CD14-positive monocyte (primary cell): ENCODE measurements around the gene ZFY. TPM values are rescaled to one million over a fixed set of nuclear protein-coding genes. Genes with fewer than 3 reads are reported as not detected.

Experiments
- DNase-seq, 3 donors: peaks; one replicate each; pipeline ENCODE4 v3.0.0-alpha.2; 2011 to 2022
- H2AFZ ChIP-seq: 2 replicates; pipeline ENCODE4 v1.6.0; 2012; ENCODE audit warnings: mild to moderate bottlenecking, low read depth, low read length, inconsistent platforms; ENCODE audit not compliant: insufficient read depth, poor library complexity, severe bottlenecking
- H3K27ac ChIP-seq, 2 donors: 1 replicate in 1 of 2; 2 replicates in 1 of 2; pipeline ENCODE4 v1.5.1; 2012 to 2013; ENCODE audit warnings: low read length in 2 of 2, control low read depth in 1 of 2, inconsistent platforms in 1 of 2, low read depth in 1 of 2, mild to moderate bottlenecking in 1 of 2
- H3K27me3 ChIP-seq, 2 donors: one replicate each; pipeline versions ENCODE4 v1.6.0 to v1.6.1; 2011 to 2013; ENCODE audit warnings: low read length in 2 of 2; ENCODE audit not compliant: control insufficient read depth in 2 of 2, insufficient read depth in 2 of 2
- H3K36me3 ChIP-seq, 2 donors: replicated peaks in 1 of 2; 1 replicate in 1 of 2; 2 replicates in 1 of 2; pipeline versions ENCODE4 v1.5.1 to v1.6.1; 2012 to 2013; ENCODE audit warnings: low read length in 2 of 2, control low read depth in 1 of 2, inconsistent platforms in 1 of 2, mild to moderate bottlenecking in 1 of 2; ENCODE audit not compliant: insufficient read depth in 2 of 2, control insufficient read depth in 1 of 2
- H3K4me1 ChIP-seq, 2 donors: 1 replicate in 1 of 2; 2 replicates in 1 of 2; pipeline versions ENCODE4 v1.5.1 to v1.6.1; 2012 to 2013; ENCODE audit warnings: low read length in 2 of 2, control low read depth in 1 of 2, inconsistent platforms in 1 of 2, mild to moderate bottlenecking in 1 of 2, moderate library complexity in 1 of 2; ENCODE audit not compliant: insufficient read depth in 2 of 2, control insufficient read depth in 1 of 2
- H3K4me2 ChIP-seq: replicated peaks from 2 replicates; pipeline ENCODE3; 2012; ENCODE audit warnings: low read length, moderate library complexity, mild to moderate bottlenecking; ENCODE audit not compliant: poor library complexity, severe bottlenecking; ENCODE audit errors: extremely low read depth
- H3K4me3 ChIP-seq, 3 experiments: fragments of 200-600 bp in 1 of 3; sonication (generic) in 1 of 3; replicated peaks in 1 of 3; 1 replicate in 2 of 3; 2 replicates in 1 of 3; pipeline ENCODE4 v1.5.1; 2011 to 2013; ENCODE audit warnings: low read length in 3 of 3, mild to moderate bottlenecking in 3 of 3, control low read depth in 2 of 3, low read depth in 2 of 3, inconsistent platforms in 1 of 3, moderate library complexity in 1 of 3
- H3K79me2 ChIP-seq: 2 replicates; pipeline ENCODE4 v1.6.0; 2012; ENCODE audit warnings: mild to moderate bottlenecking, control low read depth, inconsistent platforms, low read length, moderate library complexity; ENCODE audit not compliant: insufficient read depth
- H3K9ac ChIP-seq: 2 replicates; pipeline ENCODE4 v1.6.0; 2017; ENCODE audit warnings: low read length, mild to moderate bottlenecking; ENCODE audit not compliant: insufficient read depth, poor library complexity, severe bottlenecking
- H3K9me3 ChIP-seq, 2 donors: replicated peaks in 1 of 2; 1 replicate in 1 of 2; 2 replicates in 1 of 2; pipeline versions ENCODE4 v1.5.1 to v1.6.1; 2012 to 2013; ENCODE audit warnings: low read length in 2 of 2, control low read depth in 1 of 2; ENCODE audit not compliant: control insufficient read depth in 1 of 2, insufficient read depth in 1 of 2
- H4K20me1 ChIP-seq: 2 replicates; pipeline ENCODE4 v1.6.0; 2012; ENCODE audit warnings: mild to moderate bottlenecking, low read length, control low read depth, moderate library complexity; ENCODE audit not compliant: insufficient read depth
- H3K27ac Mint-ChIP-seq, 7 donors: one replicate each; pipeline ENCODE4 v1.8.0; 2020; ENCODE audit warnings: mild to moderate bottlenecking in 7 of 7, mixed read lengths in 7 of 7, moderate library complexity in 6 of 7, inconsistent platforms in 2 of 7
- H3K27me3 Mint-ChIP-seq, 3 donors: one replicate each; pipeline ENCODE4 v1.8.0; 2021 to 2022; ENCODE audit warnings: low read depth in 3 of 3, mild to moderate bottlenecking in 3 of 3, mixed read lengths in 3 of 3, moderate library complexity in 3 of 3, inconsistent platforms in 1 of 3
- H3K36me3 Mint-ChIP-seq, 2 donors: one replicate each; pipeline ENCODE4 v1.8.0; 2020; ENCODE audit warnings: mixed read lengths in 2 of 2, inconsistent platforms in 1 of 2, mild to moderate bottlenecking in 1 of 2
- H3K4me1 Mint-ChIP-seq: one replicate; pipeline ENCODE4 v1.8.0; 2020; ENCODE audit warnings: mild to moderate bottlenecking, mixed read lengths
- H3K4me3 Mint-ChIP-seq, 2 donors: one replicate each; pipeline ENCODE4 v1.8.0; 2020; ENCODE audit warnings: mild to moderate bottlenecking in 2 of 2, mixed read lengths in 2 of 2, moderate library complexity in 1 of 2
- H3K9me3 Mint-ChIP-seq, 7 donors: one replicate each; pipeline ENCODE4 v1.8.0; 2020 to 2022; ENCODE audit warnings: mixed read lengths in 7 of 7, mild to moderate bottlenecking in 6 of 7, moderate library complexity in 6 of 7, inconsistent platforms in 2 of 7
- CTCF ChIP-seq: fragments of 200-600 bp; IDR thresholded peaks from one replicate; pipeline ENCODE4 v1.8.0; 2022; ENCODE audit warnings: antibody characterized with exemption, mild to moderate bottlenecking
- WGBS: methylation state at CpG from one replicate; pipeline ENCODE4 v1.1.5; 2013; ENCODE audit warnings: missing lambda C conversion rate; ENCODE audit not compliant: insufficient coverage; 5-methylcytosine and 5-hydroxymethylcytosine counted together
- intact Hi-C, 2 donors: fragments of 100-400 bp; cut with micrococcal nuclease; formaldehyde crosslinking; loops; one replicate each; pipeline versions ENCODE4 v1.15.0 to v1.15.1; 2023
- polyA plus RNA-seq, 3 donors: library from polyadenylated mRNA; depleted of rRNA in 1 of 3; unstranded in 2 of 3; stranded (reverse) in 1 of 3; fragments of 300-500 nt in 2 of 3; fragments of >200 nt in 1 of 3; fragmentation: Illumina TruSeq in 2 of 3; gene quantifications; 1 replicate in 2 of 3; 2 replicates in 1 of 3; pipeline ENCODE4 v1.2.3, GENCODE V29; 2012 to 2021

The ZFY gene
- polyA plus RNA-seq, 3 donors: not detected

- DNase-seq: no peak
- H3K4me1 ChIP-seq: peaks cover 0 to 36% of the 10 kb centered on the region in 2 donors
- no peak overlapping the region for H3K4me3 ChIP-seq
- TF ChIP-seq CTCF: no peak
- peaks cover 74% of the 10 kb centered on the region for H3K4me1 Mint-ChIP-seq
- H3K9me3 Mint-ChIP-seq: no peaks in the 10 kb centered on the region
- H4K20me1 ChIP-seq: no peaks in the 10 kb centered on the region
- H3K27ac ChIP-seq: no peak overlapping the region
- H3K36me3 Mint-ChIP-seq: peaks cover 0 to 13% of the 10 kb centered on the region in 2 donors
- H3K36me3 ChIP-seq: no peaks in the 10 kb centered on the region
- H3K27me3 Mint-ChIP-seq: peaks cover 0 to 2% (median 0%) of the 10 kb centered on the region in 3 donors
- no peak overlapping the region for H3K4me3 Mint-ChIP-seq
- intact Hi-C loops: no loop called here
- no peaks in the 10 kb centered on the region for H3K79me2 ChIP-seq
- no peaks in the 10 kb centered on the region for H3K9me3 ChIP-seq
- 90% methylated on average over 2 of the region's 11 CpGs for WGBS
- H3K4me2 ChIP-seq: no peak overlapping the region
- H3K9ac ChIP-seq: no peak overlapping the region
- no peak overlapping the region for H2AFZ ChIP-seq
- peak overlapping the region in 1 of 7 donors; percentile 79 for H3K27ac Mint-ChIP-seq
- no peaks in the 10 kb centered on the region for H3K27me3 ChIP-seq
Observed at GRCh38 chrY:3019584-3019983, 84.4 kb downstream of the ZFY start.

- peak overlapping the region in 2 of 7 donors; percentile 19 to 82 for H3K27ac Mint-ChIP-seq
- no peak overlapping the region for H2AFZ ChIP-seq
- no CpG with 5 or more reads among the region's 2 CpGs for WGBS
Observed at GRCh38 chrY:3021176-3021575, 86.0 kb downstream of the ZFY start.

More at GRCh38 chrY:3021176-3021575, 86.0 kb downstream of the ZFY start:
- no peak for TF ChIP-seq CTCF
- intact Hi-C loops: no loop called here
- Mint-ChIP-seq H3K27me3 (peaks cover 0 to 2% (median 0%) of the 10 kb centered on the region in 3 donors), H3K4me3 (no peak overlapping the region), H3K9me3 (no peaks in the 10 kb centered on the region), H3K4me1 (peaks cover 75% of the 10 kb centered on the region), H3K36me3 (peaks cover 0 to 11% of the 10 kb centered on the region in 2 donors)
- Histone ChIP-seq H3K9me3 (no peaks in the 10 kb centered on the region), H3K4me2 (no peak overlapping the region), H3K27ac (no peak overlapping the region), H3K9ac (no peak overlapping the region), H3K4me1 (peaks cover 0 to 39% of the 10 kb centered on the region in 2 donors), H3K36me3 (no peaks in the 10 kb centered on the region), H3K4me3 (no peak overlapping the region), H3K27me3 (no peaks in the 10 kb centered on the region), H4K20me1 (no peaks in the 10 kb centered on the region), H3K79me2 (no peaks in the 10 kb centered on the region)
- DNase-seq: no peak
